HepG2 (cell line): ENCODE measurements around the gene DEGS1. TPM values are rescaled to one million over a fixed set of nuclear protein-coding genes. Genes with fewer than 3 reads are reported as not detected.

Experiments
- BHLHE40 ChIP-seq: IDR thresholded peaks from 2 replicates; pipeline ENCODE4 v1.6.1; 2011; ENCODE audit warnings: low read length, improper control_type of control experiment
- CBX5 ChIP-seq: sonication (generic); formaldehyde crosslinking; IDR thresholded peaks from 2 replicates; pipeline ENCODE4 v1.4.0; 2020; ENCODE audit warnings: missing genetic modification reagents, borderline replicate concordance
- CEBPG ChIP-seq: IDR thresholded peaks from 2 replicates; pipeline ENCODE4 v1.6.1; 2016
- ELF3 ChIP-seq: IDR thresholded peaks from 2 replicates; pipeline ENCODE4 v1.6.1; 2016; ENCODE audit warnings: missing genetic modification reagents, missing compliant biosample characterization
- ETV5 ChIP-seq: IDR thresholded peaks from 2 replicates; pipeline ENCODE4 v1.6.1; 2018; ENCODE audit warnings: missing biosample characterization, missing genetic modification reagents, inconsistent platforms, borderline replicate concordance
- ETV6 ChIP-seq: sonication (generic); formaldehyde crosslinking; conservative IDR thresholded peaks from 2 replicates; pipeline ENCODE4 v1.4.0; 2020; ENCODE audit warnings: missing genetic modification reagents
- KLF16 ChIP-seq, 2 experiments: sonication (generic) in 1 of 2; formaldehyde crosslinking in 1 of 2; IDR thresholded peaks; 2 replicates each; pipeline versions ENCODE4 v1.6.1 to v1.8.0; 2016 to 2023; ENCODE audit warnings: missing genetic modification reagents in 2 of 2, missing compliant biosample characterization in 1 of 2
- NCOA5 ChIP-seq: sonication (generic); formaldehyde crosslinking; IDR thresholded peaks from 2 replicates; pipeline ENCODE4 v1.4.0; 2020; ENCODE audit warnings: missing genetic modification reagents
- PHF5A ChIP-seq: IDR thresholded peaks from one replicate; pipeline ENCODE4 v1.6.1; 2018; ENCODE audit warnings: low read depth, missing genetic modification reagents; ENCODE audit not compliant: unreplicated experiment
- PRDM10 ChIP-seq: sonication (generic); formaldehyde crosslinking; IDR thresholded peaks from 2 replicates; pipeline ENCODE4 v1.4.0; 2020; ENCODE audit warnings: low read depth, missing genetic modification reagents
- UBTF ChIP-seq: sonication (generic); formaldehyde crosslinking; IDR thresholded peaks from 2 replicates; pipeline ENCODE4 v1.4.0; 2020; ENCODE audit warnings: mild to moderate bottlenecking, missing genetic modification reagents
- ZC3H13 ChIP-seq: sonication (generic); formaldehyde crosslinking; IDR thresholded peaks from 2 replicates; pipeline ENCODE4 v1.8.1; 2023; ENCODE audit warnings: mild to moderate bottlenecking, missing genetic modification reagents, moderate library complexity
- ZFX ChIP-seq: sonication (generic); formaldehyde crosslinking; IDR thresholded peaks from 2 replicates; pipeline ENCODE4 v1.4.0; 2020; ENCODE audit warnings: mild to moderate bottlenecking, low read depth, missing genetic modification reagents, moderate library complexity
- ZNF20 ChIP-seq: sonication (generic); formaldehyde crosslinking; IDR thresholded peaks from 2 replicates; pipeline ENCODE4 v1.4.0; 2020; ENCODE audit warnings: mild to moderate bottlenecking, moderate library complexity, missing genetic modification reagents
- ZNF282 ChIP-seq: fragments of 450-650 bp; IDR thresholded peaks from 2 replicates; pipeline ENCODE4 v1.6.1; 2018; ENCODE audit not compliant: partially characterized antibody
- ZNF451 ChIP-seq: sonication (generic); formaldehyde crosslinking; IDR thresholded peaks from 2 replicates; pipeline ENCODE4 v1.5.0; 2020; ENCODE audit warnings: mild to moderate bottlenecking, missing genetic modification reagents
- ZNF629 ChIP-seq: sonication (generic); formaldehyde crosslinking; conservative IDR thresholded peaks from 2 replicates; pipeline ENCODE4 v1.5.0; 2020; ENCODE audit warnings: missing genetic modification reagents
- ZNF792 ChIP-seq: IDR thresholded peaks from 2 replicates; pipeline ENCODE4 v1.6.1; 2016
- polyA plus RNA-seq, 8 experiments: library from polyadenylated mRNA; depleted of rRNA in 3 of 8; stranded (reverse) in 7 of 8; unstranded in 1 of 8; fragments of >200 nt; fragmentation: Illumina TruSeq in 4 of 8; extraction: Trizol in 4 of 8; gene quantifications; 2 replicates each; pipeline versions ENCODE4 v1.2.1 to v1.2.3, GENCODE V29; 2011 to 2016; ENCODE audit warnings: low read depth in 4 of 8, missing spikeins in 1 of 8, mixed read lengths in 1 of 8; ENCODE audit not compliant: insufficient read depth in 1 of 8
- total RNA-seq, 5 experiments: library from RNA; depleted of rRNA; stranded (reverse); fragments of >200 nt; fragmentation: Illumina TruSeq; extraction: Trizol; gene quantifications; 2 replicates each; pipeline ENCODE4 v1.2.3, GENCODE V29; 2016; ENCODE audit warnings: low read depth in 1 of 5
- TF ChIP-seq, protein P1 (sequence below): sonication (generic); formaldehyde crosslinking; IDR thresholded peaks from 2 replicates; pipeline ENCODE4 v1.8.1; 2023; ENCODE audit warnings: mild to moderate bottlenecking, missing genetic modification reagents, borderline replicate concordance
- TF ChIP-seq, protein P2 (sequence below): sonication (generic); formaldehyde crosslinking; IDR thresholded peaks from 2 replicates; pipeline ENCODE4 v1.5.0; 2020; ENCODE audit warnings: mild to moderate bottlenecking, missing genetic modification reagents

Gene DEGS1
- total and polyA plus RNA-seq, 2 of the 13 experiments (the other 11 are each of a cell fraction or from before 2014, with no cell fraction given): 18.1 to 35.9 TPM

GRCh38 chr1:224182866-224183590, at the start of gene DEGS1 (continued):
- TF ChIP-seq ZNF451 (CRISPR knock-in tag): no peak
- peak in 1 of 2 experiments; percentile 73; a peak in 1 of 4 replicates for TF ChIP-seq KLF16 (CRISPR knock-in tag; IDR thresholded peaks at IDR 0.05)
- TF ChIP-seq, protein P1, sequence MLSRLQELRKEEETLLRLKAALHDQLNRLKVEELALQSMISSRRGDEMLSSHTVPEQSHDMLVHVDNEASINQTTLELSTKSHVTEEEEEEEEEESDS (CRISPR knock-in tag): no peak
- no peak for TF ChIP-seq ETV6 (CRISPR knock-in tag)
- TF ChIP-seq CEBPG: no peak
- TF ChIP-seq ZNF20: no peak
- TF ChIP-seq PHF5A (CRISPR knock-in tag): no peak
- no peak for TF ChIP-seq ZNF282
- no peak; the same call in 1 of the 2 replicates for TF ChIP-seq CBX5 (CRISPR knock-in tag)
- TF ChIP-seq PRDM10 (CRISPR knock-in tag): no peak
- peak; percentile 85 for TF ChIP-seq ZFX (CRISPR knock-in tag)
- peak; percentile 89 for TF ChIP-seq UBTF
- TF ChIP-seq, protein P2, sequence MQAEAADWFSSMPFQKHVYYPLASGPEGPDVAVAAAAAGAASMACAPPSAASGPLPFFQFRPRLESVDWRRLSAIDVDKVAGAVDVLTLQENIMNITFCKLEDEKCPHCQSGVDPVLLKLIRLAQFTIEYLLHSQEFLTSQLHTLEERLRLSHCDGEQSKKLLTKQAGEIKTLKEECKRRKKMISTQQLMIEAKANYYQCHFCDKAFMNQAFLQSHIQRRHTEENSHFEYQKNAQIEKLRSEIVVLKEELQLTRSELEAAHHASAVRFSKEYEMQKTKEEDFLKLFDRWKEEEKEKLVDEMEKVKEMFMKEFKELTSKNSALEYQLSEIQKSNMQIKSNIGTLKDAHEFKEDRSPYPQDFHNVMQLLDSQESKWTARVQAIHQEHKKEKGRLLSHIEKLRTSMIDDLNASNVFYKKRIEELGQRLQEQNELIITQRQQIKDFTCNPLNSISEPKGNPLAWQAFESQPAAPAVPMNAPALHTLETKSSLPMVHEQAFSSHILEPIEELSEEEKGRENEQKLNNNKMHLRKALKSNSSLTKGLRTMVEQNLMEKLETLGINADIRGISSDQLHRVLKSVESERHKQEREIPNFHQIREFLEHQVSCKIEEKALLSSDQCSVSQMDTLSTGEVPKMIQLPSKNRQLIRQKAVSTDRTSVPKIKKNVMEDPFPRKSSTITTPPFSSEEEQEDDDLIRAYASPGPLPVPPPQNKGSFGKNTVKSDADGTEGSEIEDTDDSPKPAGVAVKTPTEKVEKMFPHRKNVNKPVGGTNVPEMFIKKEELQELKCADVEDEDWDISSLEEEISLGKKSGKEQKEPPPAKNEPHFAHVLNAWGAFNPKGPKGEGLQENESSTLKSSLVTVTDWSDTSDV (CRISPR knock-in tag): no peak
- TF ChIP-seq ETV5 (CRISPR knock-in tag): no peak; the same call in 1 of the 2 replicates
- TF ChIP-seq NCOA5 (CRISPR knock-in tag): no peak
- TF ChIP-seq BHLHE40: no peak
- no peak for TF ChIP-seq ZC3H13 (CRISPR knock-in tag)
- TF ChIP-seq ELF3: no peak
- no peak for TF ChIP-seq ZNF629
- no peak for TF ChIP-seq ZNF792 (CRISPR knock-in tag)
